Stimulated activated CD8-positive, alpha-beta memory T cell treated with anti-CD3 and anti-CD28 coated beads, Interleukin-7, amount 100 ng/mL, for 48 hours (primary cell): Measurements from ENCODE around the gene DCST2.

Experiments used
- DNase-seq, 2 donors: peaks; one replicate each; pipeline ENCODE4 v3.0.0-alpha.2; 2020; ENCODE audit warnings: low read depth in 1 of 2; ENCODE audit errors: extremely low read depth in 1 of 2

The DCST2 gene

GRCh38 chr1:155012026-155012546 is 21.5 kb downstream of the DCST2 start:
- DNase-seq, result no peak

GRCh38 chr1:155011437-155012025 is 22.1 kb downstream of the DCST2 start:
- DNase-seq, result no peak

GRCh38 chr1:155011004-155011416 is 22.6 kb downstream of the DCST2 start:
- no peak for DNase-seq

GRCh38 chr1:155010211-155010918 is 23.2 kb downstream of the DCST2 start:
- no peak for DNase-seq

GRCh38 chr1:155009742-155010141 is 23.8 kb downstream of the DCST2 start:
- DNase-seq, result no peak

GRCh38 chr1:155009221-155009711 is 24.3 kb downstream of the DCST2 start:
- no peak for DNase-seq

GRCh38 chr1:155008015-155008941 is 25.3 kb downstream of the DCST2 start:
- DNase-seq, result no peak

- DNase-seq, result no peak
Observed at GRCh38 chr1:155007251-155007828, 26.2 kb downstream of the DCST2 start.

GRCh38 chr1:155006601-155007101 is 26.9 kb downstream of the DCST2 start:
- DNase-seq, result no peak

GRCh38 chr1:155005076-155006011 is 28.2 kb downstream of the DCST2 start:
- no peak for DNase-seq

- no peak for DNase-seq
Observed at GRCh38 chr1:155004352-155005075, 29.1 kb downstream of the DCST2 start.

GRCh38 chr1:155003766-155004351 is 29.7 kb downstream of the DCST2 start:
- DNase-seq, result no peak

GRCh38 chr1:155003227-155003765 is 30.3 kb downstream of the DCST2 start:
- DNase-seq, result no peak

GRCh38 chr1:155002464-155003226 is 30.9 kb downstream of the DCST2 start, which contains the start of gene ZBTB7B:
TSS of gene ZBTB7B (plus strand) at chr1:155002802. CDS start at chr1:155014661, 11,859 bp downstream.
- no peak for DNase-seq

- peak; percentile 95 to 100 for DNase-seq
Observed at GRCh38 chr1:155001675-155002463, 31.7 kb downstream of the DCST2 start.

- no peak for DNase-seq
Observed at GRCh38 chr1:155001425-155001674, 32.2 kb downstream of the DCST2 start.
